Heart left ventricle (tissue), 16 donors: ENCODE results near the gene SLITRK1. TPM values are rescaled to one million over a fixed set of nuclear protein-coding genes. Genes with fewer than 3 reads are reported as not detected.

Source experiments
- ATAC-seq, 4 donors: fragments of 200-7000 bp; cut with Tn5 transposase; one replicate each; pipeline ENCODE4 v1.9.1; 2020 to 2022; ENCODE audit warnings: moderate library complexity in 4 of 4, mild to moderate bottlenecking in 3 of 4, moderate number of reproducible peaks in 1 of 4
- DNase-seq, 5 donors: peaks; one replicate each; pipeline ENCODE4 v3.0.0-alpha.2; 2020
- H3K27ac ChIP-seq, 12 donors: fragments of 200-600 bp; sonication (generic) in 4 of 12; one replicate each; pipeline versions ENCODE4 v1.5.0 to v1.8.0; 2016 to 2022; ENCODE audit warnings: mild to moderate bottlenecking in 2 of 12
- H3K27me3 ChIP-seq, 9 donors: fragments of 200-600 bp; sonication (generic) in 2 of 9; one replicate each; pipeline versions ENCODE4 v1.5.1 to v1.8.0; 2016 to 2022; ENCODE audit warnings: mild to moderate bottlenecking in 3 of 9
- H3K36me3 ChIP-seq, 9 donors: fragments of 200-600 bp; sonication (generic) in 2 of 9; one replicate each; pipeline versions ENCODE4 v1.5.0 to v1.8.0; 2018 to 2022; ENCODE audit warnings: mild to moderate bottlenecking in 2 of 9
- H3K4me1 ChIP-seq, 12 donors: fragments of 200-600 bp; sonication (generic) in 4 of 12; one replicate each; pipeline versions ENCODE4 v1.5.0 to v1.8.0; 2016 to 2022; ENCODE audit warnings: mild to moderate bottlenecking in 3 of 12
- H3K4me3 ChIP-seq, 12 donors: fragments of 200-600 bp; sonication (generic) in 4 of 12; one replicate each; pipeline versions ENCODE4 v1.5.0 to v1.8.0; 2017 to 2022; ENCODE audit warnings: mild to moderate bottlenecking in 9 of 12, moderate library complexity in 4 of 12
- H3K9me3 ChIP-seq, 12 donors: fragments of 200-600 bp; sonication (generic) in 4 of 12; one replicate each; pipeline versions ENCODE4 v1.5.0 to v1.8.0; 2016 to 2022; ENCODE audit warnings: mild to moderate bottlenecking in 1 of 12
- POLR2A ChIP-seq, 2 donors: fragments of 450-650 bp; IDR thresholded peaks; one replicate each; pipeline ENCODE4 v1.6.1; 2017; ENCODE audit warnings: antibody characterized with exemption in 2 of 2, mild to moderate bottlenecking in 2 of 2, moderate library complexity in 2 of 2
- WGBS, 4 donors: extraction: QIAGEN DNeasy Blood & Tissue Kit in 2 of 4; methylation state at CpG; one replicate each; pipeline versions ENCODE4 v1.1.5 to v1.1.7; 2013 to 2018; 5-methylcytosine and 5-hydroxymethylcytosine counted together
- intact Hi-C, 10 donors: fragments of 100-400 bp; cut with DNase I; formaldehyde crosslinking; loops; one replicate each; pipeline versions ENCODE4 v1.11.1 to v1.14.2; 2022
- long read RNA-seq, 3 donors: library from polyadenylated mRNA; unstranded; transcript quantifications; one replicate each; pipeline ENCODE4 v2.0.0, GENCODE V29; 2020 to 2021
- polyA plus RNA-seq, 2 donors: library from polyadenylated mRNA; stranded (reverse); fragments of 200-250 nt; gene quantifications; one replicate each; pipeline ENCODE4 v1.2.3, GENCODE V29; 2013
- total RNA-seq, 9 donors: library from RNA; depleted of rRNA in 2 of 9; stranded (reverse); fragments of >200 nt in 2 of 9; fragmentation: NEBNext Ultra II Directional in 3 of 9; extraction: Animal tissue kit (Norgen Biotek cat#: 25700) in 3 of 9; gene quantifications; one replicate each; pipeline versions ENCODE4 v1.1.0 to v1.2.4, GENCODE V29; 2016 to 2023
- TF ChIP-seq, protein P1 (sequence below), 12 donors: fragments of 200-600 bp; sonication (generic) in 4 of 12; IDR thresholded peaks; one replicate each; pipeline versions ENCODE4 v1.5.0 to v1.8.0; 2018 to 2022; ENCODE audit warnings: antibody characterized with exemption in 12 of 12, mild to moderate bottlenecking in 5 of 12
- donor health status: ischemic (EF 13 %, LVEDD 7.1; RV severe dilation, severe dysfunction).
- donor health status: healthy with polysubstance abuse.
- donor health status: DM: no; HTN: yes; CAD: no.
- donor health status: DM: no; HTN: no; CAD: no.
- donor health status: ischemic (EF 25% LVEDD 6.9; RV normal size, moderate dysfunction).
- donor health status: ischemic (EF 25% LVEDD 5.7; RV mildly dilated, moderate dysfunction).
- donor health status: healthy.
- donor health status: DM: yes; HTN: yes; CAD: no.
- donor health status: ischemic (EF 35%, LVEDD 5.7; RV mildly dilated, moderate dysfunction).
- donor health status: nonischemic (EF 11% LVEDD 7.7; RV severe dilation, severe dysfunction).
- donor health status: DM: yes; HTN: yes; CAD: no.
- donor health status: PGD.
- donor health status: ischemic (EF 29% LVEDD 5.4; RV normal size, mild dysfunction).
- donor health status: nonischemic (EF 23%, LVEDD 6.1; RV moderate dilation, normal function).

Gene SLITRK1
- total RNA-seq (not detected), polyA plus RNA-seq (not detected)
- long read RNA-seq, donor 1, result 0 reads
- long read RNA-seq, donor 2, result 0 reads
- long read RNA-seq, donor 3, result 0 reads

- no peaks in the 10 kb centered on the region for H3K4me1 ChIP-seq
- H3K27me3 ChIP-seq, result peaks cover 18 to 69% (median 43%) of the 10 kb centered on the region in 9 donors
- no peaks in the 10 kb centered on the region for H3K9me3 ChIP-seq
- no peak within 1 kb of the TSS for H3K27ac ChIP-seq
- ATAC-seq, result peak in 1 of 4 donors; percentile 61
- 1 to 3% (median 2%) methylated on average over 32 of the region's 32 CpGs for whole genome bisulfite sequencing, 4 donors
- peak in 1 of 5 donors; percentile 36 for DNase-seq
- TF ChIP-seq, protein P1, sequence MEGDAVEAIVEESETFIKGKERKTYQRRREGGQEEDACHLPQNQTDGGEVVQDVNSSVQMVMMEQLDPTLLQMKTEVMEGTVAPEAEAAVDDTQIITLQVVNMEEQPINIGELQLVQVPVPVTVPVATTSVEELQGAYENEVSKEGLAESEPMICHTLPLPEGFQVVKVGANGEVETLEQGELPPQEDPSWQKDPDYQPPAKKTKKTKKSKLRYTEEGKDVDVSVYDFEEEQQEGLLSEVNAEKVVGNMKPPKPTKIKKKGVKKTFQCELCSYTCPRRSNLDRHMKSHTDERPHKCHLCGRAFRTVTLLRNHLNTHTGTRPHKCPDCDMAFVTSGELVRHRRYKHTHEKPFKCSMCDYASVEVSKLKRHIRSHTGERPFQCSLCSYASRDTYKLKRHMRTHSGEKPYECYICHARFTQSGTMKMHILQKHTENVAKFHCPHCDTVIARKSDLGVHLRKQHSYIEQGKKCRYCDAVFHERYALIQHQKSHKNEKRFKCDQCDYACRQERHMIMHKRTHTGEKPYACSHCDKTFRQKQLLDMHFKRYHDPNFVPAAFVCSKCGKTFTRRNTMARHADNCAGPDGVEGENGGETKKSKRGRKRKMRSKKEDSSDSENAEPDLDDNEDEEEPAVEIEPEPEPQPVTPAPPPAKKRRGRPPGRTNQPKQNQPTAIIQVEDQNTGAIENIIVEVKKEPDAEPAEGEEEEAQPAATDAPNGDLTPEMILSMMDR (IDR thresholded peaks at IDR 0.05), result no peak
- no peak for TF ChIP-seq POLR2A (IDR thresholded peaks at IDR 0.05)
- intact Hi-C loops, result no loop called here
- no peak within 1 kb of the TSS for H3K4me3 ChIP-seq
- no peaks in the 10 kb centered on the region for H3K36me3 ChIP-seq
Observed at GRCh38 chr13:83881917-83882605, at the start of gene SLITRK1. TSS of gene SLITRK1 (minus strand) at chr13:83882474. CDS start at chr13:83881507, 967 bp downstream.

GRCh38 chr13:83929157-83929556, 46.9 kb upstream of the SLITRK1 start:
- H3K9me3 ChIP-seq, result no peaks in the 10 kb centered on the region
- no peaks in the 10 kb centered on the region for H3K27me3 ChIP-seq
- WGBS, 4 donors, result 43 to 49% (median 46%) methylated on average over 4 of the region's 4 CpGs
- TF ChIP-seq, protein P1 (IDR thresholded peaks at IDR 0.05), result no peak
- no peak for TF ChIP-seq POLR2A (IDR thresholded peaks at IDR 0.05)
- H3K4me3 ChIP-seq, result no peak overlapping the region
- intact Hi-C loops, result no loop called here
- no peaks in the 10 kb centered on the region for H3K36me3 ChIP-seq
- no peak for DNase-seq
- ATAC-seq, result no peak
- H3K27ac ChIP-seq, result no peak overlapping the region
- no peaks in the 10 kb centered on the region for H3K4me1 ChIP-seq

GRCh38 chr13:83919775-83920174, 37.5 kb upstream of the SLITRK1 start:
- WGBS, 4 donors, result 68 to 80% (median 77%) methylated on average over 6 of the region's 6 CpGs
- no peak for ATAC-seq
- no peak overlapping the region for H3K4me3 ChIP-seq

DNA sequence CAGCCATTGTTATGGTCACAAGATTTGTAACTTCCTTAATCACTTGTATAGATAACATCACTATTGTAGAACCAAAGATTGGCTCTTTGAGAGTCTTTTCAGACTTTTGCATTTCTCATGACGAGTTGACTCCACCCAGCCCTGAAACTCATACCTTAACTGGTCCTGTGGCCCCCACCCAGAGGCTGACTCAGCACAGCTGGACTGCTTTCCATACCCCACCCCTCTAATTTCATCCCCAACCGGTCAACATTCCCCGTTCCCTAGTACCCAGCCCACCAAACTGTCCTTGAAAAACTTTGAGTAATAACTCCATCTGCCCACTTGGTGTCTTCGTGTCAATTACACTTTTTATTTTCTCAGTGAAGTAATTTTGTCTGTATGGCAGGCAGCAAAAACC, 32.1 kb upstream of the SLITRK1 start:
- 54 to 72% (median 67%) methylated on average over 4 of the region's 4 CpGs for WGBS, 4 donors
- ATAC-seq (no peak), DNase-seq (no peak)
- no peak overlapping the region for H3K27ac ChIP-seq
- H3K36me3 ChIP-seq, result no peaks in the 10 kb centered on the region
- no peaks in the 10 kb centered on the region for H3K27me3 ChIP-seq
- H3K9me3 ChIP-seq, result peaks cover 0 to 5% (median 0%) of the 10 kb centered on the region in 12 donors
- no peak overlapping the region for H3K4me3 ChIP-seq
- intact Hi-C loops, result no loop called here
- no peaks in the 10 kb centered on the region for H3K4me1 ChIP-seq
- TF ChIP-seq, protein P1 (IDR thresholded peaks at IDR 0.05), result no peak
- TF ChIP-seq POLR2A (IDR thresholded peaks at IDR 0.05), result no peak

More at GRCh38 chr13:83919775-83920174, 37.5 kb upstream of the SLITRK1 start:
- intact Hi-C loops, result no loop called here
- TF ChIP-seq POLR2A (IDR thresholded peaks at IDR 0.05), result no peak
- TF ChIP-seq, protein P1 (IDR thresholded peaks at IDR 0.05), result no peak
- Histone ChIP-seq H3K4me1 (no peaks in the 10 kb centered on the region), H3K27ac (no peak overlapping the region), H3K36me3 (no peaks in the 10 kb centered on the region), H3K9me3 (peaks cover 0 to 5% (median 0%) of the 10 kb centered on the region in 12 donors), H3K27me3 (no peaks in the 10 kb centered on the region)
- DNase-seq, result no peak
